ENCODE data around the gene FNDC8. TPM values are rescaled to one million over a fixed set of nuclear protein-coding genes. Genes with fewer than 3 reads are reported as not detected.
"Not testable (repeated sequence)": the region's sequence is repeated elsewhere in the genome, so short reads cannot be mapped to it uniquely, and the experiment has no call there.

Gene FNDC8
- total RNA-seq, 1 donor from 2014 or later = not detected

DNA sequence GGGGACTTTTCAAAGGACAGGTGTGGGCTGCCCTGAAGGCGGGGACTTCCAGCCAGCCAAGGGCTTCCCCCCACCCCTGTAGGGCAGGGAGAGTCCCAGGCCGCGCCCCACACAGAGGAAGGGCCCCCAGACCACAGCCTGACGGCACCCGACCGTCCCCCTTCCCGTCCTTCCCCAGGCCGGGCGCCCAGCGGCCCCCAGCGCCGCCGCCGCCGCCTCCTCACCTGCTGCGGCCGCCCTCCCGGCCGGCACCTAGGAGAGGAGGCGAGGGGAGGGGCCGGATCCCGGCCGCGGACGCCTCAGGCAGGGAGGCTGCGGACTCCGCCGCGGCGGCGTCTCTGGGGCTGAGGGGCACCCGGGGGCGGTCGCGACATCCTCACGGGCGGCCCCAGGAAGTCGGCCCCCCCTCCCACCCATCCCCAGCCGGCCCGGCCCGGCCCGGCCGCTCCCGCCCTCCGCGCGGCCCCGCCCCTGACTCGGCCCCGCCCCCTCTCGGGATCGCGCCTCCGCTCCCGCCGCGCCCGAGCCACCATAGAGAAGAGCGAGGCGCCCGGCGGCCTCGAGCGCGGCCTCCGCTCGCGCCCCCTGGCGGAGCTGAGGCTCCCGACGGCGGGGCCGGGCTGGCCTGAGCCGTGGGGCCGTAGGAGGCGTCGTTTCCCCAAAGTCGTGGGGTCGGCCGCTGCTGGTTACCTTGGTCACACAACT is 32.4 kb upstream of the FNDC8 start:
- peak overlapping the region; percentile 71 for H3K4me3 ChIP-seq (ENCODE audit: low read depth, low read length)
- no peaks in the 10 kb centered on the region for H3K27me3 ChIP-seq (ENCODE audit: control insufficient read depth, insufficient read depth, low read length)
- TF ChIP-seq, protein P1, sequence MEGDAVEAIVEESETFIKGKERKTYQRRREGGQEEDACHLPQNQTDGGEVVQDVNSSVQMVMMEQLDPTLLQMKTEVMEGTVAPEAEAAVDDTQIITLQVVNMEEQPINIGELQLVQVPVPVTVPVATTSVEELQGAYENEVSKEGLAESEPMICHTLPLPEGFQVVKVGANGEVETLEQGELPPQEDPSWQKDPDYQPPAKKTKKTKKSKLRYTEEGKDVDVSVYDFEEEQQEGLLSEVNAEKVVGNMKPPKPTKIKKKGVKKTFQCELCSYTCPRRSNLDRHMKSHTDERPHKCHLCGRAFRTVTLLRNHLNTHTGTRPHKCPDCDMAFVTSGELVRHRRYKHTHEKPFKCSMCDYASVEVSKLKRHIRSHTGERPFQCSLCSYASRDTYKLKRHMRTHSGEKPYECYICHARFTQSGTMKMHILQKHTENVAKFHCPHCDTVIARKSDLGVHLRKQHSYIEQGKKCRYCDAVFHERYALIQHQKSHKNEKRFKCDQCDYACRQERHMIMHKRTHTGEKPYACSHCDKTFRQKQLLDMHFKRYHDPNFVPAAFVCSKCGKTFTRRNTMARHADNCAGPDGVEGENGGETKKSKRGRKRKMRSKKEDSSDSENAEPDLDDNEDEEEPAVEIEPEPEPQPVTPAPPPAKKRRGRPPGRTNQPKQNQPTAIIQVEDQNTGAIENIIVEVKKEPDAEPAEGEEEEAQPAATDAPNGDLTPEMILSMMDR (IDR thresholded peaks at IDR 0.05; ENCODE audit: insufficient read depth, low read length, poor library complexity, severe bottlenecking) = peak; percentile 46
- DNase-seq (ENCODE audit: low read depth) = no peak
- no peaks in the 10 kb centered on the region for H3K36me3 ChIP-seq (ENCODE audit: control insufficient read depth, insufficient read depth, low read length)

DNA sequence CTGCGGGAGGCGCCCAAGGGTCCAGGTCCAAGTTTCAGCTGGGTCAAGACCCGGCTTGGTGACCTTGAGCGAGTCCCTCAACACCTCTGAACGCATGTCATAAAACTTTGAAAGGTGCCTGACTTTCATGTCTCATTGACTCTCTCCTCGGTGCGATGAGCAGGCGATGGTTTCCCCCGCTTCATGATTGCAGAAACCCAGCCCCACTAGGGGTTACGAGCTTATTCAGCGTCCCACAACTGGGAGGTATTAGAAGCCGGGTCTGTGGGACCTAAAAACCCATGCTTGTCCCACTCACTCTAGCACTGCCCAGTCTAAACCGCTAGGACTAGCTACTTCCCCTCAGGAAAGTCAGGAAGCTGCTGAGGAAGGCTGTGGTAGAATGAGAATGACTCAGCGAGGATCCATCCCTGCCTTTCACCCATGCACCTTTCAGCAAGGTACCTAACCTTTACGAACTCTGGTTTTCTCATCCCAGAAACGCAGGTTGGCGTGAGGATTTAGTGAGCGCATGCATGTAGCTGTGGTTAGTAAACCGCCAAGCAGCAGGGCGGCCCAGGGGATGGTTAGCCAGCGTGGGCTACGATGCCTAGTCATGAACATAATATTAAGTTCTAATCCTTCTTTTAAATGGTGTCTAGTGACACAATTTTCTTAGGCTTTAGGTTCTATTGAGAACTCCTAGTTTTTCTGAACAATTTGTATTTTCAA is 31.7 kb upstream of the FNDC8 start:
- H3K27me3 ChIP-seq (ENCODE audit: control insufficient read depth, insufficient read depth, low read length) = no peaks in the 10 kb centered on the region
- DNase-seq (ENCODE audit: low read depth) = no peak
- TF ChIP-seq, protein P1 (IDR thresholded peaks at IDR 0.05; ENCODE audit: insufficient read depth, low read length, poor library complexity, severe bottlenecking) = peak; percentile 12
- peak overlapping the region; percentile 38 for H3K4me3 ChIP-seq (ENCODE audit: low read depth, low read length)
- no peaks in the 10 kb centered on the region for H3K36me3 ChIP-seq (ENCODE audit: control insufficient read depth, insufficient read depth, low read length)

GRCh38 chr17:35090707-35091106 is 30.7 kb upstream of the FNDC8 start:
- not testable (repeated sequence) for H3K27me3 ChIP-seq (ENCODE audit: control insufficient read depth, insufficient read depth, low read length); DNase-seq (ENCODE audit: low read depth); H3K36me3 ChIP-seq (ENCODE audit: control insufficient read depth, insufficient read depth, low read length); H3K4me3 ChIP-seq (ENCODE audit: low read depth, low read length)

DNA sequence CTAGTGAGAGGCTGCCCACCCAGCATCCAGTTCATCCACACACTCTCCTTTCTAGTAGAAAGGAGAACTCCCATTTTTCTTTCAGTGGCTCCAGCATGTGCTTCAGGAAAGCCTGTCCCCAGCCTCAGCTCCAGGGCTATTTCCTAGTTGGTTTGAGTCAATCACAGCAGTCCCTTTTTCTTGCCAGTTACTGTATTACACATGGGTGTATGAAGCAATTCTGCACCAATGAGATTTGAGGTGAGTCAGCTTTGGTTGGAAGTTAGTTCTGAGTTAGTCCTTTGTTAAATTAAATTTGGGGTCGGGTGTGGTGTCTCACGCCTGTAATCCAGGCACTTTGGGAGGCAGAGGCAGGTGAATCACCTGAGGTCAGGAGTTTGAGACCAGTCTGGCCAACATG is 26.5 kb upstream of the FNDC8 start:
- Histone ChIP-seq H3K36me3 (ENCODE audit: control insufficient read depth, insufficient read depth, low read length) (no peaks in the 10 kb centered on the region), H3K27me3 (ENCODE audit: control insufficient read depth, insufficient read depth, low read length) (no peaks in the 10 kb centered on the region), H3K4me3 (ENCODE audit: low read depth, low read length) (no peak overlapping the region)
- TF ChIP-seq, protein P1 (IDR thresholded peaks at IDR 0.05; ENCODE audit: insufficient read depth, low read length, poor library complexity, severe bottlenecking) = no peak
- DNase-seq (ENCODE audit: low read depth) = no peak

DNA sequence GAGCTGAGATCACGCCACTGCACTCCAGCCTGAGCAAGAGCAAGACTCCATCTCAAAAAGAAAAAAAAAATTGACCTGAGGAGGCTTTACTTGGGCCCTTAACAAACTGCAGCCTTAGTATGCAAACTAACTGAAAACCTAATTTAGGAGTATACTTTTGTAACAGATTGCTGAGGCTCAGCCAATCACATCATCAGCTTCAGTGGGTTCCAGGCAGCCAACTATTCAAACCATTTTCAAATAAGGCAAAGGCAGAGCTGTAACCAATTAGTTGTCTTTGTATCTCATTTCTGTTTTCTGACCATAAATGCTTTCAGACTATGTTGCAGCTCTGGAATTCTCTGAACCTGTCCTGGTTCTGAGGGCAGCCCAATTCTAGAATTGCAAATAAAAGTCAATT is 25.7 kb upstream of the FNDC8 start:
- DNase-seq (ENCODE audit: low read depth) = no peak
- Histone ChIP-seq H3K27me3 (ENCODE audit: control insufficient read depth, insufficient read depth, low read length) (no peaks in the 10 kb centered on the region), H3K36me3 (ENCODE audit: control insufficient read depth, insufficient read depth, low read length) (no peaks in the 10 kb centered on the region), H3K4me3 (ENCODE audit: low read depth, low read length) (no peak overlapping the region)
- TF ChIP-seq, protein P1 (IDR thresholded peaks at IDR 0.05; ENCODE audit: insufficient read depth, low read length, poor library complexity, severe bottlenecking) = no peak

DNA sequence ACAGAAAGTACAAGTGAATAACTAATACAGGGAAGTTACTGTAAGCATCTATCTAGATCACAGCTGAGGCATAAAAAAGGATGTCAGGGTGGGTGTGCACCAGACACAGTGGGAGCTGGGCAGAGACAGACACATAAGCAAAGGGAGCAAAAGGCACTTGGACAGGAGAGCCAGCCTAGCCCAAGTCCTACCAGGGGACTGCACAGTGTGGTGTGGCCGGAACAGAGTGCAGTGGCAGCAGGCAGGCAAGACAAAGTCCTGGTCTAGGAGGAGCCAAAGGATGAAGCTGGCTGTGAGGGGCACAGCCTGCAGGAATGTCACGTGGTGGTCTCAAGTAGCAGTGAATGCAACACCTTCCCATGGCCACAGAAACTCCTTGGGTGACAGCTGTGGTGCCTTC is 23.6 kb upstream of the FNDC8 start:
- no peaks in the 10 kb centered on the region for H3K36me3 ChIP-seq (ENCODE audit: control insufficient read depth, insufficient read depth, low read length)
- no peak for DNase-seq (ENCODE audit: low read depth)
- TF ChIP-seq, protein P1 (IDR thresholded peaks at IDR 0.05; ENCODE audit: insufficient read depth, low read length, poor library complexity, severe bottlenecking) = no peak
- H3K27me3 ChIP-seq (ENCODE audit: control insufficient read depth, insufficient read depth, low read length) = no peaks in the 10 kb centered on the region
- no peak overlapping the region for H3K4me3 ChIP-seq (ENCODE audit: low read depth, low read length)

Data from kidney epithelial cell (primary cell).